Epithelial cell of prostate (primary cell): ENCODE results near the gene MGST1.
"Not testable (repeated sequence)": the region's sequence is repeated elsewhere in the genome, so short reads cannot be mapped to it uniquely, and the experiment has no call there.

ENCODE experiments used
- DNase-seq: peaks from one replicate; pipeline ENCODE4 v3.0.0-alpha.2; 2011; ENCODE audit warnings: low read depth, low spot score
- H3K27ac ChIP-seq: fragments of 450-650 bp; 2 replicates; pipeline ENCODE4 v1.5.1; 2017; ENCODE audit warnings: mild to moderate bottlenecking

The MGST1 gene

GRCh38 chr12:16349131-16349460 is 1.7 kb downstream of the MGST1 start:
- DNase-seq: no peak
- H3K27ac ChIP-seq: peak overlapping the region; percentile 95

GRCh38 chr12:16350682-16351081 is 3.2 kb downstream of the MGST1 start:
- DNase-seq: peak; percentile 93
- peak overlapping the region; percentile 95 for H3K27ac ChIP-seq

- DNase-seq: no peak
- H3K27ac ChIP-seq: peak overlapping the region; percentile 95
Observed at GRCh38 chr12:16352481-16352880, 5.0 kb downstream of the MGST1 start.

- no peak for DNase-seq
- no peak overlapping the region for H3K27ac ChIP-seq
Observed at GRCh38 chr12:16358878-16359277, 11.4 kb downstream of the MGST1 start.

- DNase-seq: no peak
- H3K27ac ChIP-seq: no peak overlapping the region
Observed at GRCh38 chr12:16359512-16360491, 12.4 kb downstream of the MGST1 start.

- no peak for DNase-seq
- no peak overlapping the region for H3K27ac ChIP-seq
Observed at GRCh38 chr12:16361142-16361783, 13.8 kb downstream of the MGST1 start.

GRCh38 chr12:16362550-16362949 is 15.1 kb downstream of the MGST1 start:
- no peak for DNase-seq
- H3K27ac ChIP-seq: no peak overlapping the region

- no peak overlapping the region for H3K27ac ChIP-seq
- no peak for DNase-seq
Observed at GRCh38 chr12:16369156-16369555, 21.7 kb downstream of the MGST1 start.

GRCh38 chr12:16370096-16370495 is 22.7 kb downstream of the MGST1 start:
- no peak overlapping the region for H3K27ac ChIP-seq
- no peak for DNase-seq

GRCh38 chr12:16382652-16383312 is 35.3 kb downstream of the MGST1 start:
- H3K27ac ChIP-seq, DNase-seq: not testable (repeated sequence)

GRCh38 chr12:16384732-16385131 is 37.3 kb downstream of the MGST1 start:
- no peak overlapping the region for H3K27ac ChIP-seq
- no peak for DNase-seq

- no peak for DNase-seq
- no peak overlapping the region for H3K27ac ChIP-seq
Observed at GRCh38 chr12:16385782-16386646, 38.6 kb downstream of the MGST1 start.

- H3K27ac ChIP-seq: no peak overlapping the region
- no peak for DNase-seq
Observed at GRCh38 chr12:16387919-16388318, 40.5 kb downstream of the MGST1 start.

GRCh38 chr12:16389594-16389993 is 42.1 kb downstream of the MGST1 start:
- DNase-seq: peak; percentile 40
- H3K27ac ChIP-seq: no peak overlapping the region

GRCh38 chr12:16392846-16393535 is 45.5 kb downstream of the MGST1 start:
- no peak overlapping the region for H3K27ac ChIP-seq
- no peak for DNase-seq

- DNase-seq: no peak
- no peak overlapping the region for H3K27ac ChIP-seq
Observed at GRCh38 chr12:16399101-16399500, 51.7 kb downstream of the MGST1 start.

GRCh38 chr12:16401835-16402234 is 54.4 kb downstream of the MGST1 start:
- not testable (repeated sequence) for DNase-seq

GRCh38 chr12:16407346-16407745 is 59.9 kb downstream of the MGST1 start:
- DNase-seq: no peak
- H3K27ac ChIP-seq: no peak overlapping the region

More at GRCh38 chr12:16401835-16402234, 54.4 kb downstream of the MGST1 start:
- H3K27ac ChIP-seq: not testable (repeated sequence)
